GM12878 (cell line): Measurements from ENCODE around the gene PPP6R2. TPM values are rescaled to one million over a fixed set of nuclear protein-coding genes. Genes with fewer than 3 reads are reported as not detected.

ENCODE experiments used
- ATAC-seq: fragments of 200-7000 bp; cut with Tn5 transposase; 3 replicates; pipeline ENCODE4 v1.9.1; 2020; ENCODE audit warnings: mild to moderate bottlenecking, moderate library complexity
- BruUV-seq: library from RNA; stranded (reverse); fragments of 400-500 nt; replicated peaks from 2 replicates; lab custom pipeline; 2021; lab: Mats Ljungman, UMichigan
- CTCF ChIA-PET: fragments of 300-600 bp; sonication (Branson Sonifier 250); formaldehyde crosslinking; extraction: SDS; loops from one replicate; lab custom pipeline; 2021; ENCODE audit warnings: inconsistent platforms; lab: Yijun Ruan, JAX
- POLR2A ChIA-PET: fragments of 350-600 bp; formaldehyde crosslinking; extraction: SDS; loops from one replicate; lab custom pipeline; 2021; ENCODE audit warnings: inconsistent platforms; lab: Charles Lee
- RAD21 ChIA-PET: fragments of 300-600 bp; sonication (Branson Sonifier 250); formaldehyde crosslinking; loops from one replicate; lab custom pipeline; 2023; ENCODE audit warnings: antibody characterized with exemption; ENCODE audit not compliant: unreplicated experiment; lab: Charles Lee
- SMC1A ChIA-PET: fragments of 300-600 bp; sonication (Branson Sonifier 250); formaldehyde crosslinking; loops from one replicate; lab custom pipeline; 2023; ENCODE audit not compliant: unreplicated experiment, uncharacterized antibody; lab: Charles Lee
- DNase-seq: peaks from one replicate; pipeline ENCODE4 v3.0.0-alpha.2; 2011; ENCODE audit warnings: low read depth, low spot score
- FAIRE-seq: peaks from 3 replicates; lab custom pipeline; 2011; peaks lifted over from hg19 to GRCh38; lab: Jason Lieb, UNC
- H2AFZ ChIP-seq: 2 replicates; pipeline ENCODE4 v1.6.0; 2011; ENCODE audit warnings: low read depth, low read length, control low read depth; ENCODE audit not compliant: control insufficient read depth
- H3K27ac ChIP-seq: 2 replicates; pipeline ENCODE4 v1.5.1; 2011; ENCODE audit warnings: control low read depth; ENCODE audit not compliant: control insufficient read depth, insufficient read depth
- H3K27me3 ChIP-seq, 2 experiments: replicated peaks in 1 of 2; 2 replicates each; pipeline versions ENCODE4 v1.6.0 to v1.6.1; 2011; ENCODE audit warnings: low read length in 1 of 2; ENCODE audit not compliant: control insufficient read depth in 2 of 2, insufficient read depth in 2 of 2
- H3K36me3 ChIP-seq, 2 experiments: 2 replicates each; pipeline ENCODE4 v1.5.1; 2011; ENCODE audit warnings: low read length in 1 of 2; ENCODE audit not compliant: control insufficient read depth in 2 of 2, insufficient read depth in 2 of 2
- H3K4me1 ChIP-seq: 2 replicates; pipeline ENCODE4 v1.6.1; 2011; ENCODE audit warnings: mild to moderate bottlenecking, low read length, moderate library complexity, mixed read lengths; ENCODE audit not compliant: control insufficient read depth, insufficient read depth
- H3K4me2 ChIP-seq: 2 replicates; pipeline ENCODE4 v1.6.0; 2011; ENCODE audit warnings: control low read depth; ENCODE audit not compliant: control insufficient read depth, insufficient read depth
- H3K4me3 ChIP-seq: fragments of 200-600 bp; sonication (generic); 2 replicates; pipeline ENCODE4 v1.5.1; 2016
- H3K79me2 ChIP-seq: 2 replicates; pipeline ENCODE4 v1.6.0; 2011; ENCODE audit warnings: low read length; ENCODE audit not compliant: control insufficient read depth, insufficient read depth
- H3K9ac ChIP-seq: 2 replicates; pipeline ENCODE4 v1.8.0; 2011; ENCODE audit warnings: low read length, control low read depth, mixed read lengths; ENCODE audit not compliant: control insufficient read depth, insufficient read depth
- H3K9me3 ChIP-seq: replicated peaks from 3 replicates; pipeline ENCODE4 v1.5.1; 2011; ENCODE audit warnings: mild to moderate bottlenecking, low read length; ENCODE audit not compliant: control insufficient read depth, insufficient read depth
- H4K20me1 ChIP-seq: 2 replicates; pipeline ENCODE4 v1.6.0; 2011; ENCODE audit not compliant: control insufficient read depth, insufficient read depth
- LARP7 ChIP-seq: fragments of 450-650 bp; IDR thresholded peaks from 2 replicates; pipeline ENCODE4 v1.6.1; 2017; ENCODE audit warnings: mild to moderate bottlenecking
- NKRF ChIP-seq: fragments of 450-650 bp; conservative IDR thresholded peaks from 2 replicates; pipeline ENCODE4 v1.6.1; 2017; ENCODE audit warnings: mild to moderate bottlenecking, moderate library complexity
- RELA ChIP-seq: fragments of 450-650 bp; IDR thresholded peaks from 2 replicates; pipeline ENCODE4 v1.8.0; 2014; ENCODE audit warnings: borderline replicate concordance; ENCODE audit not compliant: partially characterized antibody
- STAT1 ChIP-seq: fragments of 450-650 bp; conservative IDR thresholded peaks from 2 replicates; pipeline ENCODE4 v1.6.1; 2014; ENCODE audit warnings: antibody characterized with exemption, mild to moderate bottlenecking
- WGBS: methylation state at CpG from one replicate; pipeline ENCODE4 v1.1.6; 2016; ENCODE audit warnings: low lambda C conversion rate; ENCODE audit not compliant: insufficient replicate concordance, insufficient coverage; ENCODE audit errors: missing lambda C conversion rate; 5-methylcytosine and 5-hydroxymethylcytosine counted together
- in situ Hi-C: fragments of 300-500 bp; cut with MboI; formaldehyde crosslinking; loops from 9 replicates; pipeline ENCODE4 v1.14.3; 2018; ENCODE audit warnings: mixed read lengths
- intact Hi-C: fragments of 100-400 bp; cut with micrococcal nuclease; formaldehyde crosslinking; loops from one replicate; pipeline ENCODE4 v1.14.2; 2022; ENCODE audit not compliant: unreplicated experiment
- polyA plus RNA-seq, 11 experiments: library from polyadenylated mRNA; depleted of rRNA in 4 of 11; unstranded in 6 of 11; stranded (reverse) in 5 of 11; fragments of >200 nt; fragmentation: Nextera tagmentation in 4 of 11; fragmentation: Illumina TruSeq in 1 of 11; extraction: Ambion mirVana in 4 of 11; extraction: Trizol in 1 of 11; gene quantifications; 1 replicate in 1 of 11; 2 replicates in 10 of 11; pipeline versions ENCODE4 v1.2.1 to v1.2.3, GENCODE V29; 2011 to 2016; ENCODE audit warnings: inconsistent platforms in 2 of 11, missing spikeins in 2 of 11, low read depth in 1 of 11
- total RNA-seq, 4 experiments: library from RNA; depleted of rRNA in 3 of 4; stranded (reverse); fragments of >200 nt in 3 of 4; fragmentation: Illumina TruSeq in 1 of 4; extraction: Trizol in 1 of 4; gene quantifications; 2 replicates each; pipeline versions ENCODE4 v1.2.1 to v1.2.3, GENCODE V29; 2013 to 2021

The PPP6R2 gene
- total and polyA plus RNA-seq, 10 of the 15 experiments (the other 5 are each of a cell fraction or from before 2014, with no cell fraction given), result 0.29 to 52.6 (median 25.4) TPM

DNA sequence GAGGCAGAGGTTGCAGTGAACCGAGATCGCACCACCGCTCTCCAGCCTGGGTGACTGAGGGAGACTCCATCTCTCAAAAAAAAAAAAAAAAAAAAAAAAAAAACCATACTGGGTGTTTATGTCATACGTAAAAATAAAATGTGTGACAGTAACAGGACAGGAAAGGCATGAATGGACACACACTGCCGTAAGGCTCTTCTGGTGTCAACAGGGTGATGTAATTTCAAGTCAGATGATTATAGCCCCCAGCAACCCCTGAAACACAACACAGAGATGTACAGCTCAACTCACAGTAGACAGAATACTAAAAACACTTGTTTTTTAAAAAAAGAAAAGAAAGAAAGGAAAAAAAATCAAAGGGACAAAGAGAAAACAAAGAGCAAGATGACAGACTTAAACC, 109.5 kb downstream of the PPP6R2 start (continued):
- TF ChIP-seq NKRF (no peak), RELA (no peak)

DNA sequence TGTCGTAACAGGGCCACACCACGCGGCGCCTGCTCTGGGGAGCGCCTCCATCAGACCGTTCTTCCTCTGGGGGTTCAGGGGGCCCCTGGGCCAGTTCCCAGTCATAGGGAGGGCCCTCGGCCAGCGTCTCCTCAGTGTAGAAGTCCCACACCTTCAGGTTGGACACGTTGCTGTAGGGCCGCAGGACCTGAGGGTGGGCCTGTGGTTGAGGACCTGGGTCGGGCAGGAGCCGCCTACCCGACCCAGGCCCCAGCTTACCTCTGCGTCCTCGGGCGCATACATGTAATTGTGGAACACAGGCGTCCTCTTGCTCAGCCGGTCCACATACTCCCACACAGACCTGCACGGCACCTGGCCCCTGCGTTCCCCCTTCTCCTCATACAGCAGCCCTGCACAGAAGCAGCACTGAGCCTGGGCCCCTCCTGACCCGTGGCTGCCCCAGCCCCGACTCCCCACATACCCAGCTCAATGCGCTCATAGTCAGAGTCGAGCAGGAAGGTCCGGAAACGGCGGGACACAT, 111.5 kb downstream of the PPP6R2 start:
- Histone ChIP-seq H3K9me3 (no peaks in the 10 kb centered on the region), H3K9ac (no peak overlapping the region), H3K4me2 (no peak overlapping the region), H3K27me3 (no peaks in the 10 kb centered on the region), H3K4me3 (no peak overlapping the region), H3K79me2 (no peaks in the 10 kb centered on the region), H3K4me1 (no peaks in the 10 kb centered on the region; the same call in 1 of the 2 replicates), H4K20me1 (no peaks in the 10 kb centered on the region), H3K36me3 (peaks cover 8 to 31% of the 10 kb centered on the region in 2 experiments; a peak in 3 of 4 replicates), H2AFZ (no peak overlapping the region), H3K27ac (no peak overlapping the region)
- FAIRE-seq (no peak), ATAC-seq (no peak), DNase-seq (no peak)
- SMC1A ChIA-PET, result no interaction called here
- TF ChIP-seq STAT1 (no peak), LARP7 (no peak)
- POLR2A ChIA-PET, result no interaction called here
- intact Hi-C loops, result no loop called here
- RAD21 ChIA-PET, result interaction anchor here (1.1 kb wide), 1 partner anchor 204 kb away, joined by 3 read pairs; the partner anchor contains the start of gene HDAC10
- TSS peak; percentile 41 for BruUV-seq
- in situ Hi-C loops, result no loop called here
- WGBS, result 93% methylated on average over 27 of the region's 27 CpGs
- CTCF ChIA-PET, result no interaction called here
